ENCODE data around the gene SHISA9. TPM values are rescaled to one million over a fixed set of nuclear protein-coding genes. Genes with fewer than 3 reads are reported as not detected.

The SHISA9 gene
- total RNA-seq, 1 donor from 2014 or later: 3.7 TPM

- no peak for DNase-seq (ENCODE audit: low read depth)
- TF ChIP-seq CTCF (conservative IDR thresholded peaks at IDR 0.05; ENCODE audit: low read depth, low read length): no peak
- H3K4me3 ChIP-seq (ENCODE audit: low read depth, low read length): no peak overlapping the region
Measured at GRCh38 chr16:13046061-13046821, 144.8 kb downstream of the SHISA9 start.

- H3K4me3 ChIP-seq (ENCODE audit: low read depth, low read length): no peak overlapping the region
Measured at GRCh38 chr16:13047276-13047675, 145.9 kb downstream of the SHISA9 start.

GRCh38 chr16:13049688-13050087, 148.3 kb downstream of the SHISA9 start:
- no peak for TF ChIP-seq CTCF (conservative IDR thresholded peaks at IDR 0.05; ENCODE audit: low read depth, low read length)
- no peak for DNase-seq (ENCODE audit: low read depth)
- H3K4me3 ChIP-seq (ENCODE audit: low read depth, low read length): no peak overlapping the region

More at GRCh38 chr16:13047276-13047675, 145.9 kb downstream of the SHISA9 start:
- TF ChIP-seq CTCF (conservative IDR thresholded peaks at IDR 0.05; ENCODE audit: low read depth, low read length): no peak
- no peak for DNase-seq (ENCODE audit: low read depth)

GRCh38 chr16:13052431-13052830, 151.0 kb downstream of the SHISA9 start:
- no peak for TF ChIP-seq CTCF (conservative IDR thresholded peaks at IDR 0.05; ENCODE audit: low read depth, low read length)

GRCh38 chr16:13055480-13055879, 154.1 kb downstream of the SHISA9 start:
- no peak overlapping the region for H3K4me3 ChIP-seq (ENCODE audit: low read depth, low read length)
- DNase-seq (ENCODE audit: low read depth): no peak
- TF ChIP-seq CTCF (conservative IDR thresholded peaks at IDR 0.05; ENCODE audit: low read depth, low read length): no peak

More at GRCh38 chr16:13052431-13052830, 151.0 kb downstream of the SHISA9 start:
- no peak for DNase-seq (ENCODE audit: low read depth)
- H3K4me3 ChIP-seq (ENCODE audit: low read depth, low read length): no peak overlapping the region

GRCh38 chr16:13056607-13057006, 155.2 kb downstream of the SHISA9 start:
- no peak overlapping the region for H3K4me3 ChIP-seq (ENCODE audit: low read depth, low read length)
- DNase-seq (ENCODE audit: low read depth): no peak
- no peak for TF ChIP-seq CTCF (conservative IDR thresholded peaks at IDR 0.05; ENCODE audit: low read depth, low read length)

- no peak overlapping the region for H3K4me3 ChIP-seq (ENCODE audit: low read depth, low read length)
- TF ChIP-seq CTCF (conservative IDR thresholded peaks at IDR 0.05; ENCODE audit: low read depth, low read length): no peak
- no peak for DNase-seq (ENCODE audit: low read depth)
Measured at GRCh38 chr16:13060932-13061331, 159.5 kb downstream of the SHISA9 start.
